ENCODE measurements around the gene EEF1AKMT1.
"Not testable (repeated sequence)": the region's sequence is repeated elsewhere in the genome, so short reads cannot be mapped to it uniquely, and the experiment has no call there.

Gene EEF1AKMT1

GRCh38 chr13:20689291-20689690 is 84.5 kb downstream of the EEF1AKMT1 start:
- no peak for DNase-seq

GRCh38 chr13:20686863-20687579 is 86.7 kb downstream of the EEF1AKMT1 start:
- no peak for DNase-seq

GRCh38 chr13:20686167-20686566 is 87.6 kb downstream of the EEF1AKMT1 start:
- DNase-seq: no peak

- DNase-seq: no peak
Measured at GRCh38 chr13:20685092-20685491, 88.7 kb downstream of the EEF1AKMT1 start.

GRCh38 chr13:20684546-20684945 is 89.2 kb downstream of the EEF1AKMT1 start:
- no peak for DNase-seq

GRCh38 chr13:20684041-20684440 is 89.7 kb downstream of the EEF1AKMT1 start:
- DNase-seq: no peak

GRCh38 chr13:20682061-20682460 is 91.7 kb downstream of the EEF1AKMT1 start:
- no peak for DNase-seq

GRCh38 chr13:20681481-20681880 is 92.3 kb downstream of the EEF1AKMT1 start:
- not testable (repeated sequence) for DNase-seq

- DNase-seq: no peak
Measured at GRCh38 chr13:20680416-20681080, 93.2 kb downstream of the EEF1AKMT1 start.

- no peak for DNase-seq
Measured at GRCh38 chr13:20679879-20680278, 93.9 kb downstream of the EEF1AKMT1 start.
